GM19397 (cell line): ENCODE data around the gene SLC25A47.
"Not testable (repeated sequence)": the region's sequence is repeated elsewhere in the genome, so short reads cannot be mapped to it uniquely, and the experiment has no call there.

Source experiments
- ATAC-seq: cut with Tn5 transposase; IDR thresholded peaks from one replicate; pipeline ENCODE4 v1.9.1; 2021; ENCODE audit warnings: mild to moderate bottlenecking, moderate library complexity; ENCODE audit not compliant: unreplicated experiment

SLC25A47 gene

GRCh38 chr14:100323121-100323941 is at the start of gene SLC25A47:
Gene SLC25A47, plus strand, starts transcription at chr14:100323339. Its CDS starts 76 bp downstream, at chr14:100323415.
- ATAC-seq: no peak

GRCh38 chr14:100274250-100274649 is 48.9 kb upstream of the SLC25A47 start:
- no peak for ATAC-seq

- ATAC-seq: no peak
Observed at GRCh38 chr14:100275214-100275613, 47.9 kb upstream of the SLC25A47 start.

GRCh38 chr14:100278702-100279101 is 44.4 kb upstream of the SLC25A47 start:
- peak; percentile 61 for ATAC-seq

GRCh38 chr14:100279133-100279532 is 44.0 kb upstream of the SLC25A47 start:
- ATAC-seq: no peak

GRCh38 chr14:100279563-100279962 is 43.6 kb upstream of the SLC25A47 start:
- no peak for ATAC-seq

- no peak for ATAC-seq
Observed at GRCh38 chr14:100281286-100282082, 41.7 kb upstream of the SLC25A47 start.

- no peak for ATAC-seq
Observed at GRCh38 chr14:100282083-100282350, 41.1 kb upstream of the SLC25A47 start.

- no peak for ATAC-seq
Observed at GRCh38 chr14:100282766-100283419, 40.2 kb upstream of the SLC25A47 start.

- ATAC-seq: not testable (repeated sequence)
Observed at GRCh38 chr14:100283436-100283835, 39.7 kb upstream of the SLC25A47 start.

- ATAC-seq: no peak
Observed at GRCh38 chr14:100283984-100284881, 38.9 kb upstream of the SLC25A47 start.

GRCh38 chr14:100285021-100285912 is 37.9 kb upstream of the SLC25A47 start:
- ATAC-seq: peak; percentile 93

GRCh38 chr14:100285913-100286400 is 37.2 kb upstream of the SLC25A47 start:
- no peak for ATAC-seq

GRCh38 chr14:100286484-100287191 is 36.5 kb upstream of the SLC25A47 start:
- ATAC-seq: no peak

GRCh38 chr14:100287202-100287997 is 35.7 kb upstream of the SLC25A47 start:
- no peak for ATAC-seq

- ATAC-seq: not testable (repeated sequence)
Observed at GRCh38 chr14:100287998-100288295, 35.2 kb upstream of the SLC25A47 start.

- ATAC-seq: no peak
Observed at GRCh38 chr14:100288382-100289185, 34.6 kb upstream of the SLC25A47 start.
